Midbrain (tissue), 1 donor: ENCODE results near the gene LAMTOR4.
"Not testable (repeated sequence)": the region's sequence is repeated elsewhere in the genome, so short reads cannot be mapped to it uniquely, and the experiment has no call there.

Experiments used
- DNase-seq: peaks from one replicate; lab custom pipeline; 2025; lab: John Stamatoyannopoulos, UW

Gene LAMTOR4

GRCh38 chr7:100171087-100171681 lies 22.5 kb downstream of the LAMTOR4 start:
- no peak for DNase-seq

GRCh38 chr7:100171840-100172239 lies 23.1 kb downstream of the LAMTOR4 start:
- no peak for DNase-seq

- DNase-seq = no peak
Observed at GRCh38 chr7:100173806-100174495, 25.2 kb downstream of the LAMTOR4 start.

GRCh38 chr7:100174582-100174981 lies 25.9 kb downstream of the LAMTOR4 start:
- DNase-seq = no peak

- no peak for DNase-seq
Observed at GRCh38 chr7:100175296-100175935, 26.7 kb downstream of the LAMTOR4 start.

GRCh38 chr7:100176096-100177044 lies 27.7 kb downstream of the LAMTOR4 start:
- DNase-seq = no peak

GRCh38 chr7:100177045-100178001 lies 28.6 kb downstream of the LAMTOR4 start, which contains the start of the genes GPC2 and STAG3:
Gene GPC2, minus strand, starts transcription at chr7:100177381. Its CDS starts 182 bp downstream, at chr7:100177199.
Gene STAG3, plus strand, starts transcription at chr7:100177918. Its CDS starts 2,639 bp downstream, at chr7:100180557.
- DNase-seq = peak; percentile 95

GRCh38 chr7:100180084-100180483 lies 31.4 kb downstream of the LAMTOR4 start:
- DNase-seq = not testable (repeated sequence)

GRCh38 chr7:100182616-100183015 lies 33.9 kb downstream of the LAMTOR4 start:
- DNase-seq = not testable (repeated sequence)

GRCh38 chr7:100183090-100183489 lies 34.4 kb downstream of the LAMTOR4 start:
- not testable (repeated sequence) for DNase-seq

GRCh38 chr7:100185726-100186125 lies 37.0 kb downstream of the LAMTOR4 start:
- DNase-seq = no peak

- DNase-seq = no peak
Observed at GRCh38 chr7:100189061-100189460, 40.3 kb downstream of the LAMTOR4 start.

GRCh38 chr7:100190048-100190711 lies 41.5 kb downstream of the LAMTOR4 start:
- no peak for DNase-seq

- DNase-seq = no peak
Observed at GRCh38 chr7:100191775-100192174, 43.1 kb downstream of the LAMTOR4 start.

GRCh38 chr7:100192281-100192862 lies 43.7 kb downstream of the LAMTOR4 start:
- not testable (repeated sequence) for DNase-seq

- DNase-seq = no peak
Observed at GRCh38 chr7:100192969-100193368, 44.3 kb downstream of the LAMTOR4 start.

- DNase-seq = no peak
Observed at GRCh38 chr7:100195222-100195621, 46.5 kb downstream of the LAMTOR4 start.

- DNase-seq = not testable (repeated sequence)
Observed at GRCh38 chr7:100195901-100196322, 47.2 kb downstream of the LAMTOR4 start.

GRCh38 chr7:100198266-100198665 lies 49.5 kb downstream of the LAMTOR4 start:
- DNase-seq = peak; percentile 10

- DNase-seq = no peak
Observed at GRCh38 chr7:100200693-100201092, 52.0 kb downstream of the LAMTOR4 start.
